HG03025 (cell line): ENCODE results near the gene MRGPRD.

Experiments
- ATAC-seq: cut with Tn5 transposase; IDR thresholded peaks from one replicate; pipeline ENCODE4 v1.9.1; 2021; ENCODE audit warnings: mild to moderate bottlenecking, moderate library complexity; ENCODE audit not compliant: unreplicated experiment, low FRiP score

MRGPRD gene, protein sequence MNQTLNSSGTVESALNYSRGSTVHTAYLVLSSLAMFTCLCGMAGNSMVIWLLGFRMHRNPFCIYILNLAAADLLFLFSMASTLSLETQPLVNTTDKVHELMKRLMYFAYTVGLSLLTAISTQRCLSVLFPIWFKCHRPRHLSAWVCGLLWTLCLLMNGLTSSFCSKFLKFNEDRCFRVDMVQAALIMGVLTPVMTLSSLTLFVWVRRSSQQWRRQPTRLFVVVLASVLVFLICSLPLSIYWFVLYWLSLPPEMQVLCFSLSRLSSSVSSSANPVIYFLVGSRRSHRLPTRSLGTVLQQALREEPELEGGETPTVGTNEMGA

DNA sequence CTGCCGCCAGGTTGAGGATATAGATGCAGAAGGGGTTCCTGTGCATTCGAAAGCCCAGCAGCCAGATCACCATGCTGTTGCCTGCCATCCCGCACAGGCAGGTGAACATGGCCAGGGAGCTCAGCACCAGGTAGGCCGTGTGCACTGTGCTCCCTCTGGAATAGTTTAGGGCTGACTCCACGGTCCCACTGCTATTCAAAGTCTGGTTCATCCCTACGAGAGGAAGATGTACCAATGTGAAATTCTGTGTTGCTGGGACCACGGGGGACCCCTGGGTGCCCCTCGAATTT lies at the start of gene MRGPRD:
Gene MRGPRD, minus strand, starts transcription at position 211 of the 290 bp plus-strand sequence. Its CDS starts 0 bp downstream, at position 211.
- no peak for ATAC-seq

DNA sequence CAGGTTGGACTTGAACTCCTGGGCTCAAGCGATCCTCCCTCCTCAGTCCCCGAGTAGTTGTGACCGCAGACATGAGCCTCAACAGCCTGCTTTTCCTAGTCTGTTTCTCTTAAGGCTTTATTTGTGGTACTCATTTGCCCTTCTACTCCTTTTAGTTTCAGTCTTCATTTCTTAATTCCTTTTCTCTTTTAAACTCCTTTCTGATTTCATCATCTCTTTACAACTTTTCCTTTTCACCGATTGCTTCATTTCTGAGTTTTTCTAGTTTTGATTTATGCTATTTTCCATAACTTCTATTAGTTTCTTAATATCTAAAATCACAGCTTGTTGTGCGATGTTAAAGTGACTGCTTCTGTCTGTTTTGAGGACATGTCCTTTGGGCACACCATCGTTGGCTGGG lies 49.5 kb upstream of the MRGPRD start:
- no peak for ATAC-seq

DNA sequence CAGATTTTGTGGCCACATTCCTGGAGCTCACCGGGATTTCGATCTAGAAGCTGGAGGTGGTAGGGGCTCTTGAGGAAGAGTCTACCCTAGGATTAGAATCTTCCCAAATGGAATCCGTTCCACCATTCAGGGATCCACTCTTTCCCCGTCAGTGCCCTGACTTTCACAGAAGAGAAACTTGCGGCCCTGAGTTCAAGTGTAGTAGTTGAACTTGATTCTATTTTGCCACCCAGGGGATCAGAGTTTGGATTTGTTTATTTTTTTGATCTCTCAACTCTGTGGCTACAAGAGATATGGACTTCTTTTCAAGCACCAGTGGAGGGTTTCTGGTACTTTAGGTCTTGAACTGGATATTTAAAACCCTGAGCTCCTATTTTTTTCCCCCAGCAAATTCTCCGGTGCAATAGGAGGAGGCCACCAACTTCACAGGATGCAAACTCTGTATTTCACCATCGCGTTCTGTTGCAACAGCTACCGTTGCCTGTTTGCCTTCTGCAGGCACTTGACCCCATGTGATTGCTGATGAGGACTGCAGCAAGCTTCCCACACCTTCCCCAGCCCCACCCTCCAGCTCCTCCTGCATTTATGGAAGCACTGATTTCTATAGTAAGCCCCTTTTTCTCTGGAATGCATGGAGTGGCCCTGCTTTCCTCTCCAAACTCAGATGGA lies 47.1 kb upstream of the MRGPRD start:
- ATAC-seq = no peak

DNA sequence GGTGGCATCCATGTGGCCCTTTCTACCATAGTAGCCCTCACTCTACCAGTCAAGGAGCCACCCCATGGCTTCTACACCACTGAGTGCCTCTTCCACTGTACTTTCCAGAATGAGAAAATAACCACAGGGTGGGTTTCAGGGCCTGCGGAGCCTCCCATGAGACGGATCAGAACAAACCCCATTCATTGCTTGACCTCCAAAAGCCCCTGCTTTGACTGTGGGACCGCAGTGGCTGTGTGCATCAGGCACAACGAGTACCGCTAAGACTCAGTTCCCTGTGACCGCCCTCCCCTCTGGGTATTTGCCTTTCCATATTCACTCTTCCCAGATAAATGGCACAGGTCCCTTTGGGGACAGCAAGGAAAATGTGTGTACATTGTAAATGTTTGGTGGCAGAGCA lies 43.7 kb upstream of the MRGPRD start:
- no peak for ATAC-seq

DNA sequence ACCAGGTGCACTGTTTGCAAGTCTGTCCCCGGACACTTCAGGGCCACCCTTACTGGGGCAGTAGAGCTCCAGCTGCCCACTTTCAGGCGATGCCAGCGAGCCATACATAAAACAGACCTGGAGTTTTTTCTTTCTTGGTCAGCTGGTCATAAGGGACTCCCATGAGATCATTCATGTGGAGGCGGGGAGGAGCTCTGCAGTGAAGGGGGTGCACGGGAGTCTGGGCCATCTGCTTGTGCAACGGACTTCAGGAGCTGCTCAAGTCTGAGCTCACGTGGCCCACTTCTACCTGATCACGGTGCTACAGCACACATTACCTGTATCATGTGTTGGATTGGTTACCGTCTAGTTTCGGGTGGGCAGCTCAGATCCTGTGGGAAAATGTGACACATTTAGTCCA lies 41.5 kb upstream of the MRGPRD start:
- ATAC-seq = no peak

DNA sequence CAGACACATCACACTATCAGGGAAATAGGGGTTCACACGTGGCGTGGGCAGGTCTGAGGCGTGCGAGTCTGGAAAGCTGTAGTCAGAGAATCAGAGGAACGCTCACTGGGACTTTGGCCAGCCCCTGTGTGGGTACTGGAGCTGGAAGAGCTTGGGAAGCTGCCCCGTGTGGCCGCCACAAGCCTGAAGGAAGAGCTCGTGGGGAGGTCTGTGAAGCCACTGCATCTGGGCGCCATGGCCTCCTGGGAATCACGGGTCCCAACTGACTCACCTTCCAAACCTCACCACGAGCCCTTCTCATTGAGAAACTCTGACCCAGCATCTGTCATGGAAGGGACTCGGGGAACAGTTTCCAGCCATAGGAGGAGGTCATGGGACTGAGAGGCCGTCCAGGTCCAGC lies 38.1 kb upstream of the MRGPRD start:
- ATAC-seq = no peak

DNA sequence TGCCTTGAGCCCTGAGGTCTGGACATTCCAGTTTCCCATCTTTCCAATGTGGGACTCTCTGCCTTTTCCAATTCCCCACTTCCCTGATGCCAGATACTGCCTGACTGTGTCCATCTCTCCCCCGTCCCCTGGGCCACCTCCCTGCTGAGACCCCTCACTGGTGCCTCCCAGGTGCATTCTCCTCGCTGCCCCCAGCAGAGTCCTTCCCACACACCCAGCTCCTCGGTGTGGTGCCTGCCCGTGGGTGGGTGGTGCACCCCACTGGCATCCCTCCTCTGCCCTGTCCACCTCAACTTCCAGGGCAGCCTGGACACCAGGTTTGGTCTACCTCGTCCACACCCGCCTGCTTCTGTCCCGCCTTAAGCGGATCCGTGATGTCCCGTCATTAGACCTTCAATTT lies 37.2 kb upstream of the MRGPRD start:
- ATAC-seq = no peak

DNA sequence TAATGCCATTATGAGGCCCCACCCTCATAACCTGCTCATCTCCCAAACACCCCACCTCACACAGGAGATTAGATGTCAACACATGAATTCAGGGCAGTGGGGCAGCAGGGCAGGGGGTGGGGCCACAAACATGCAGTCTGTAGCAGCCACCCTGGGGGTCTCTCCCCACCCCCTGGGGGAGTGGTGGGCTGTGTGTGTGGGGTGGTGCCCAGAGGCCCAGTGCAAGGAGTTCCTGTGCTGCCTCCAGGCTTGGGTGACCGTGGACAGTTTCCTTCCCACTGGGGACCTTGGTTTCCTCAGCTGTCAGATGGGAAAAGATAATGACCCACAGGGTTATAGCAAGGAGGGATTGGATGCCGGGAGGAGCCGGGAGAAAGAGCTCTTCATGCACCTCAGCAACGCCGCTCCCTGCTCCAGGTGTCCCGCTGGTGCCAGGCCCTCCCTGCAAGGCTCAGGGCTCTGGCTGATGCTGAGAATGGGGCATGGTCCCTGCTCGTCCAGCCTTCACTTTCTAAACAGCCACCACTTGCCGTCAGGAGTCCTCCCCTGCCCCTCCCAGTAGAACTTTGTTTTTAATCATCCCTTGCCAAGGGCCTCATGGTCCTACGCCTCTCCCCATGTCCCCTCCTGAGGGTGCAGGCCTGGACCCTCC lies 34.2 kb upstream of the MRGPRD start:
- ATAC-seq = no peak

DNA sequence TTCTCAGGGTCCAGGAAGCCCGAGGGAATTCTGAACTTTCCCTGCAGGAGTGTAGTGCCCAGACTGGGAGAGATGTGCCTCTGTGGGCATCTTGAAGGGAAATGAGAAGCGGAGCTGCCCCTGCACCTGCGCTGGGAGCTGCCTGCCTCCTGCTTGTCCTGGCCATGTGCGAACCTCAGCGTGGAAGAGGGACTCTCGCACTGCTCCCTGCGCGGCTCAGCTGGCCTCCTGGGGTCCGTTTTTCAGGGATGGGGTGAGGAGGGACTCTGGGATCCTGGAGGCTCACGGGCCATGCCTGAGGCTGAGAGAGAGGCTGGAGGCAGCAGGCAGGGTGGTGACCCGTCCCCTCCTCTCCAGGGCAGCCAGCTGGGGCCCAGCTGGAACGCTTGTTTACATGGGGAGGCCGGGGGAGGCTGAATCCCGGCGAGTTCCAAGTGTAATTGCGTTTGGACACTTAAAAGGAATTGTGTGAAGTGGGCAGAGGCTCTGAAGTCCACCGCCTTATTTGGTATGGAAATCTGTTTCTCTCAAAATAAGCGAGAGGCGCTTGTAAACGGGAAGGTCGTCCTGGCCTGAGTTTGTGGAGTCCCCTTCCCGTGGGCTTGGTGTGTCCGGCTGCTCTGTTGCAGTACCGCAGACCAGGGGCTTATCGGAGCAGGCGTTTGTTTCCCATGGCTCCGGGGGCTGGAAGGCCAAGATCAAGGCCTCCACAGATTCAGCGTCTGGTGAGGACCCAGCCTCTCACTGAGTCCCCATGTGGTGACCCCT lies 33.5 kb upstream of the MRGPRD start:
- ATAC-seq = no peak

DNA sequence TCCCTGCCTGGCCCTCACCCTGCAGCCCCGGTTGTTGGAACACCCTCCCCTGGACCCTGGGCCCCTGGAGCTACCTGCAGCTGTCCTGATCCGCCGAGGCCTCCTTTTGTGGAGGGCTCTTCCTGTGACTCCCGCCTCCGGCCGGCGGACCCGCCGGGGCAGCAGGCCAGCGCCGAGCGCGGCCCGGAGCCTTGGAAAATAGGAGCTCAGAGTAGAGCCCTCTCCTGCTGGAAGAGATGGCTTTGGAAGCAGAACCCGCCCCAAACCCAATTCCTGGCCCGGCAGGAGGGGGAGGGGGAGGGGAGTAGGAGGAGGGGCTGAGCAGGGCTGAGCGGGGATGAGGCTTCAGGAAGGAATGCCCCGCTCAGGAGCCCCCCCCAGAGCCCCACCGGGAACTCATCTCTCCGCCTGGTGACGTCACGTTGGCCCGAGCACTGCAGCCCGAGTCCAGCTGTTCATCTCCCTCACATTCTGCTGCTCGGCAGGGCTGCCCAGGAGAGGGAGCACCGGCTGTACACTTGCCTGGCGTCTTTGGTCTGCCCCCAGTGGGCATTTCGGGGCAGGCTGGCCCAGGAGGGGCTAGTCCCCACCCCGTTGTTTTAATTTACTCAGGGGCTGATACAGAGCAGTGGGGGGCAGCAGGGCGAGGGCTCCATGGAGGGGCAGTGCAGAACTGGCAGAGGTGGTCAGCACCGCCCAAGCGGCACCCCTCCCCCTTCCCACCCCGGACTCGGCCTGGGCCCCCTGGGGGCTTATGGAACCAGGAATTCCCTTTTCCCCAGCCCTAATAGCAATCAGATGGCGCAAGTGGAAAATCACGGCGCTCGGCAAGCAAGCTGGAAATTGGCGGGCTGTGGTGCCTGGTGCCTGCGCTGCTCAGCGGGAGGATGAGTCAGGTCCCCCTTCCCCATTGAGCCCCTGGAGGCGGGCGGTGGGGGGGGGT lies 32.5 kb upstream of the MRGPRD start, which contains the start of gene MRGPRF:
Gene MRGPRF, minus strand, starts transcription at position 238 of the 943 bp plus-strand sequence. CDS start 3,345 bp downstream, outside the sequence.
- ATAC-seq = no peak

DNA sequence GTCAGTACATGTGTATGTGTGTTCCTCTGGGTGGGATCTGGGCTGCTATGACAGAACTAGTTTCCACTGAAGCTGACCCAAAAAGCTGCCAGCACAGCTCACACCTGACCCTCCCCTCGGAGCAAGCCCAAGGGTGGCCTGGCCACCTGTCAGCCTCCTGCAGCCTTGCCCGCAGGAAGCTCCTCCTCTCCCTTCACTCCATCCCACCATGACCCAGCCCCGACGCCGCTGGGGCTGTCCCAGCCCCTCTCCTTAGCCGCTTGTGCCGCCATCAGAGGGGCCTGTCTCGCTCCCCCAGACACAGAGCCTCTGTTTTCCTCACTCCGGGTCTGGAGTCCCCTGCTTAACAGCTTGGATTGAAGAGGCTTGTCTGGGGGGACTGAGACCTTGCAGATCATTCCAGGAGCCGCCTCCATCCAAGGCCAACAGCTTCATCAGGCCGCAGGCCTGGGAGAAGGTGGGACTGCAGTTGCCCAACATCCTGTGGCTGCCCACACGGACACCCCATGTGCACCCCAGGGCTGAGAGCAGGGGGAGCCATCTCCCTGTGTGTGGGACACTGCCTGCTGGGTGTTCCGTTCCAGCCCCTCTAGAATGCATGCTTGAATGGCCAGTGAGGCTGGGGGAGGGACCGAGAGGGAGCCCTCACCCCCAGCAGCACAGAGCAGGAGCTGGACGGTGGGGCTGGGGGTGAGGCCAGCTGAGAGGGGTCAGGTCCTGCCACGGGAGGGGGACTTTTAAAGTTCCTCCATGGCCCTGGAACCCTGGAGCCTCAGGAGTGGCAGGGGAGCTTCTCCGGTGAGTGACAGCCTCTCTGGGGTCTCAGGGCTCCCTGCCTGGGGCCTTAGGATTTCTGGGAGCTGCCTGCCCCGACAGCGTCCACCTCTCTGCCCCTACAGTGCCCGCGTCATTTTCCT lies 31.6 kb upstream of the MRGPRD start:
- ATAC-seq = no peak

DNA sequence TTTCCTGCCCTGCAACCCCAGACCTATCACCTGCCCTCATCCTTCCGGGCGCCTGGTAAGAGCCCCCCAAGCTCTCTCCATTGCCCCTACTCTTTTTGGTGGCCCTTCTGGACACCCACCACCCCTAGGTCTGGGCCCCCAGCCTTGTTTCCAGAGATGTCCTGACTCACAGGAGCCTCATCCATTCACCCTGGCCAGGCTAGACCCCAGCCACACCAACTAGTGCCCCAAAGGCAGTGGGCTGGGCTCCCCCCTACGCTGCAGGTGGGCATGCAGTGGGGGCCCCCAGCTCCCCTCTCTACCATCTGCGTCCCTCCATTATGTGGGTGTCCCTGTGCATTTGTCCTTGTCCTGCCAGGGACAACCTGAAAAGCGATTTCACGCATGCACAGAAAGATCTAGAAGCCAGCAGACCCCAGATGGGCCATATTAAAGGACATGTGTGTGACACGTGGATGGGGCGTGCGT lies 30.9 kb upstream of the MRGPRD start:
- no peak for ATAC-seq

DNA sequence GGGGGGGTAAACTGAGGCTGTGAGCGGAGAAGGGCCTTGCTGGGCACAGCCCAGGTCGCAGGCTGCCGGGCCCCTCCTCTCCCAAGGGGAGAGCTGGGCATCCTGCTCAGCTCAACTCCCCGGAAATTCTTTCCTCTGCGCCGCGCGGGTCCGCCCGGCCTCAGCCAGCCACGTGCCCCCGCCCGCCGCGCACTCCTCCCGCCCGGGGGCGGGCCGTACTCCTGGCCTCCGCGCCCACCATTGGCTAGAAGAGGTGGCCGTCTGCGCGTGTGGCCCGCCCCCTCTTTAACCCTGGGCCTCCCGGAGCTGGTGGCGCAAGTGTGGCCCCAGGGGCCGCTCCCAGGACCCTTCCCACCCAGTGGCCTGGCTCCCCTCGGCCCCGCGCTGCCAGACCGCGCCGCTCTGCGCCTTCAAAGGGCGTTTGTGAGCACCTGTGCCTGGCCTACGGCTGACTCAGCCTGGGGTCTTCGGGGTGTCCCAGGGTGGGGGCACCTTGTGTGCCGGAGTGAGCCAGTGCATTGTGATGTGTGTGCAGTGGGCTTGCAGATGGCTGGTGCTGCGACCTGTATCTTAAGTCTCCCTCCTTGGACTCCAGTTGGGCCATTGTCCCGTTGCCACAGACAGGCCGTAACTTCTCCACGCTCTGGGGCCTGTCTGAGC lies 30.3 kb upstream of the MRGPRD start:
- ATAC-seq = no peak

DNA sequence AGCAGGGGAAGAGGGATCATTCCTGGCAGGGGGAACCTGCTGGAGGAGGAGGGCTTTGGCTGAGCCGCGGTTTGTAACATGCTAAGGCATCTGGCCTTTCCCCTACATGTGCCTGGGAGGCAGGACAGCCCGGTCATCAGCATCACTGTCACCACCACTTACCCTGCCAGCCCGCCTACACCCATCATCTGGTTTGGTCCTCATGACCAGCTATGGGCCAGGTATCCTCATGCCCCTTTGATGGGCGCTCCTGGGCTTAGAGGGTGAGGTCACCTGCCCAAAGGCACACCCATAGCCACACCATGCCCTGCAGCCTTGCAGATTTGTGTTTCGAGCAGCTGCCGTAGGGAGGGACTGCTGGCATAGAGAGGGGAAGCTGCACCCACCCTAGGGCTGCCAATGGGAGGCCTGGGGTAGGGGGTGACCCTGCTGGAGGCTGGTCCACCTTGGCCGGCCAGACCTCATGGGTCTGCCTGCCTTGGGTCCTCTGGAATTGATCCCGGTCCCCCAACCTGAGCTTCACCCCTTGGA lies 29.6 kb upstream of the MRGPRD start:
- no peak for ATAC-seq

DNA sequence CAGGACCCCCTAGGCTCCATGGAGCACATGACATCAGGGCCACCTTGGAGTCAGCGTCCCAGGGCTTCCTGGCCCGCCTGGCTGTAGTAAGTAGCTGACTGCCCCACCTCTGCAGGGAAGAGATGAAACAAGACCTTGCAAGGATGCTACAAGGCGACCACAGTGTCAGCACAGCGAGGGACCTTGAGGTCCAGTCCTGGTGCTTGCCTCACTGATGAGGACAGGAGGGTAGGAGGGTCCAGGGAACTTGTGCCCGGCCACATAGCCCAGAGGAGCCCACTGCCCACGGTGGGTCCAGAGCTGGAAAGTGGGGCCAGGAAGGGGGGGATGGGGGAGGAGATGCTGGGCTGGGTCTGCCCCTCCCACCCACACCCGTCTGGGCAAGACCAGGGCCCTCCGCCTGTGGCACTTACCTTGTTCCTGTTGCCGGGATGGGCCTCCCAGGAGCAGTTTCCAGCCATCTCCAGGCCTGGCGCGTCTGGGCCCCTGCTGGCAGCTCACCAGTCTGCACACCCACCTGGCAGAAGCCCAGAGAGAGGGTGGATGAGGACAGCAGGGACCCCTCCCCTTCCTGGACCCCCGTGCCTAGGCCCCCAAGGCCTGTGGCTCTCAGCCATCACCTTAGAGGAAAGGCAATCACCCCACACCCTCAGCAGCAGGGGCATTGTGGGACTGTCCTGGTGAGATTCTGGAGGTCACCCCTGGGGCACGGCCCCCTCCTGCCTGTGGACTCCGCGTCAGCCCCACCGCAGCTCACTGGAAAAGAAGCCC lies 28.8 kb upstream of the MRGPRD start:
- no peak for ATAC-seq

DNA sequence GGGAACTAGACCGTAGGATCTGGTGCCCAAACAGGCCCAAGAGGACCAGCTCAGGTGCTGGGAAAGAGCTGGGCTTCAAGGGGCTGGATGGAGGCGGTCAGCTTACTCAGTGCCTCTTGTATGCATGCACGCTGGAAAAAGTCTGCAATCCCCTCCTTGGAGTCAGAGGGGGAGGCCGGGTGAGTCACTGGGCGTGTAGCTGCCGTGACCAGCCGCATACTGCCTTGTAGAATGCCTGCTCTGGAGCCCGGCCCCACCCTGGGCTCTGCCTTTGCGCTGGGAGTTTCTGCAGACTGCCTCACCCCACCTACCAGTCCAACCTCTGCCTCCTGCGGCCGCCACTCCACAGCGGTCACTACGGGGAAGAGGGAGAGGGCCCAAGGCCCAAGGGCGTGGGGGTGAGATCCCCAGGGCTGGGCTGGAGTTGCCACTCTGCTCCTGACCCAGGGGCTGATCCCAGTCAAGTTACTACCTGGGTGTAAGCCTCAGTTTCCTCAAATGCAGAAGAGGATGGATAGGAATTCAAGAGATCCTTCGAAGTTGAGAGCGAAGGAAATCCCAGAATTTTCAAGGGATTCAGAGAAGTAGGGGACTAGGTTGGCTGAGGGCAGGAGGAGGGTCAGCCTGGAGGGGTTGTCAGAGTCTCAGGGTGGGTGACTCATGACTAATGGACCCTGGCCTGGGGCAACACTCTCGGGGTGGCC lies 28.1 kb upstream of the MRGPRD start:
- ATAC-seq = no peak

DNA sequence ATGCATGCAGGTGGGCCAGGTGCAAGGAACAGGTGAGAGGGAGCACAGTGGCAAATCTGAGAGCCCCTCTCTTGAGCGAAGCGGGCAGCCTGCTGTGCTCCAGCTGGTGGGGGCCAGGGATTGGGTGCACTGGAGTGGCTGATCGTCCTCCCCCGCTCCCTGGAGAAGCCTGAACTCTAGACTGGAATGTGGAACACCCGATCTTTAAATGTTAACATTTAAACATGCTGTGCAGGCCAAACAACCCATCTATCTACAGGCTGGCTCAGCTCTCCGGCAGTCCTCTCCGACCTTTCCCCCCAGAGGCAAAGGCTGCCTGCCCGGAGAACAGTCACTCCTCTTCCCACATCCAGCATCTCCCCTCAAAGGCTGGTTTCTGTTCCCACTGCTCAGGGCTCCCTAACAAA lies 27.2 kb upstream of the MRGPRD start:
- no peak for ATAC-seq
